Gastroesophageal sphincter (tissue), 3 donors: ENCODE results near the gene ABHD10.

Experiments used
- EP300 ChIP-seq: sonication (generic); formaldehyde crosslinking; IDR thresholded peaks from one replicate; pipeline ENCODE4 v1.6.1; 2017; ENCODE audit warnings: antibody characterized with exemption, mild to moderate bottlenecking
- POLR2AphosphoS5 ChIP-seq: sonication (generic); formaldehyde crosslinking; IDR thresholded peaks from one replicate; pipeline ENCODE4 v1.6.1; 2017; ENCODE audit warnings: antibody characterized with exemption
- TF ChIP-seq, protein P1 (sequence below), 4 experiments: fragments of 200-600 bp in 2 of 4; fragments of 450-650 bp in 2 of 4; sonication (generic) in 1 of 4; IDR thresholded peaks; one replicate each; pipeline ENCODE4 v1.5.1; 2017 to 2019; ENCODE audit warnings: antibody characterized with exemption in 4 of 4, mild to moderate bottlenecking in 2 of 4, moderate library complexity in 2 of 4

DNA sequence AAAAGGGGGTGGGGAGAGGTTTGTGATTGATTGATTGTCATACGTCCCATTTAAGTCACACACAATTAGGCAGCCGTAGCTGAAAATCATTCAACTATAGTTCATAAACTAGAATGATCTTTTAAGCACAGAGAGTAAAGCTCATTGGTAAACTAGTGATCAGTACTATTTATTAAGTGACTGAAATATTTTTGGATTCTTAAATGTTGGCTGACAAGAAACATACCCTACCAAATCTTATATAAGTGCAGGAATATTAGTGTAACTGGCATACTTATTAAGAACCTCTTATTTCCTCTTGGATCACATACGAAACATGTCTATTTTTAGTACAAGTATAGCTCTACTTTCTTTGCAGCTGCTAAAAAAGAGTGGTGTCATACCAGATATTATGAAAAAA, 8.4 kb upstream of the ABHD10 start:
- no peak for TF ChIP-seq EP300
- TF ChIP-seq, protein P1, sequence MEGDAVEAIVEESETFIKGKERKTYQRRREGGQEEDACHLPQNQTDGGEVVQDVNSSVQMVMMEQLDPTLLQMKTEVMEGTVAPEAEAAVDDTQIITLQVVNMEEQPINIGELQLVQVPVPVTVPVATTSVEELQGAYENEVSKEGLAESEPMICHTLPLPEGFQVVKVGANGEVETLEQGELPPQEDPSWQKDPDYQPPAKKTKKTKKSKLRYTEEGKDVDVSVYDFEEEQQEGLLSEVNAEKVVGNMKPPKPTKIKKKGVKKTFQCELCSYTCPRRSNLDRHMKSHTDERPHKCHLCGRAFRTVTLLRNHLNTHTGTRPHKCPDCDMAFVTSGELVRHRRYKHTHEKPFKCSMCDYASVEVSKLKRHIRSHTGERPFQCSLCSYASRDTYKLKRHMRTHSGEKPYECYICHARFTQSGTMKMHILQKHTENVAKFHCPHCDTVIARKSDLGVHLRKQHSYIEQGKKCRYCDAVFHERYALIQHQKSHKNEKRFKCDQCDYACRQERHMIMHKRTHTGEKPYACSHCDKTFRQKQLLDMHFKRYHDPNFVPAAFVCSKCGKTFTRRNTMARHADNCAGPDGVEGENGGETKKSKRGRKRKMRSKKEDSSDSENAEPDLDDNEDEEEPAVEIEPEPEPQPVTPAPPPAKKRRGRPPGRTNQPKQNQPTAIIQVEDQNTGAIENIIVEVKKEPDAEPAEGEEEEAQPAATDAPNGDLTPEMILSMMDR (IDR thresholded peaks at IDR 0.05): no peak
- no peak for TF ChIP-seq POLR2AphosphoS5
